GM21526 (cell line): ENCODE measurements around the gene NFKB1.

Source experiments
- ATAC-seq: cut with Tn5 transposase; IDR thresholded peaks from one replicate; pipeline ENCODE4 v1.9.1; 2021; ENCODE audit warnings: moderate library complexity; ENCODE audit not compliant: unreplicated experiment, low FRiP score

NFKB1 gene

DNA sequence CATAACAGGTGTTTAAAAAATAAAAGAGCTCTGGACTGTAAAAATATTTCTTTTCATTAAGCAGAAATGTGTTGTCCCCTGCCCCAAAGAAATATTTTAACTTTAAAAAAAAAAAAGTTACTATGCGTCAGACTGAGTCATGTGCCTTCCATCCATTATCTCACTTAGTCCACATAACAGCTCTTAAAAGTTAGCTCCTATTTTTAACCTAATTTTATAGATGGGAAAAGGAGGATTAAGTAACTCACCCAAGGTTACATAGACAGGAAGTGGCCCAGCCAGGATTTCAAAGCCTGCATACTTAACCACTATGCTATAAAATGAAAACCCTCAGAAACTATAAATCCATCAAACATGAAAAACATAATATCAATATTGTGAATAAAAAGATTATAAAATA is 161.9 kb downstream of the NFKB1 start:
- ATAC-seq: no peak

DNA sequence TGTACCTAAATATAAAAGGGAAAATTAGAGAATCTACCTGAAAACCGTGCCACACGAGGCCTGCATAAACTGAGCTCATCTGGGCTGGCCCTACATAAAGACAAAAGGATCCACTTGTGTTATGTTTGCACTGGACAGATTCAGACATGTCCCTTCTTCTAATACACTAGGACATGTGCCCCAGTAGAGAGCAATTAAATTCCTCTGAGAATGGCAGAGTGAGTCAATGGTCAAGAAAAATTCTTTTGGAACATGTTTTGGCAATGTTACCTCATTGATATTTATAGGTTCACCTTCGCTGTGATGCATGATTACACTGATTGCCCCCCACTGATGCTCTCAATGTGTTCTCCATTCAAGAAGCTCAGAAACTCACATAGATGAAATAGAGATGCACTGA is 164.4 kb downstream of the NFKB1 start:
- no peak for ATAC-seq
